ENCODE measurements around the gene ATP2B2. TPM values are rescaled to one million over a fixed set of nuclear protein-coding genes. Genes with fewer than 3 reads are reported as not detected.
A peak's percentile ranks its signal among the peaks of the same experiment; 100 is the strongest.
"Not testable (repeated sequence)": the region's sequence is repeated elsewhere in the genome, so short reads cannot be mapped to it uniquely, and the experiment has no call there.

The ATP2B2 gene
- total RNA-seq, 1 donor from 2014 or later: 3.7 TPM

- H3K36me3 ChIP-seq (ENCODE audit: control insufficient read depth in 3 of 3, insufficient read depth in 3 of 3, low read length in 3 of 3): peaks cover 51 to 85% (median 65%) of the 10 kb centered on the region in 3 donors
- no peaks in the 10 kb centered on the region for H3K9me3 ChIP-seq (ENCODE audit: control insufficient read depth in 3 of 3, low read length in 3 of 3)
- H3K4me1 ChIP-seq (ENCODE audit: control insufficient read depth in 3 of 3, insufficient read depth in 3 of 3, low read length in 3 of 3): peaks cover 0 to 7% (median 4%) of the 10 kb centered on the region in 3 donors
- no peak overlapping the region for H3K27ac ChIP-seq (ENCODE audit: low read depth, low read length)
- no peak overlapping the region for H3K4me3 ChIP-seq (ENCODE audit: low read length in 3 of 3)
- H3K9ac ChIP-seq (ENCODE audit: low read depth in 1 of 3, low read length in 3 of 3): no peak overlapping the region
- no peaks in the 10 kb centered on the region for H3K27me3 ChIP-seq (ENCODE audit: control insufficient read depth in 3 of 3, insufficient read depth in 3 of 3, low read length in 3 of 3)
Observed at GRCh38 chr3:10304905-10305304, 200.5 kb downstream of the ATP2B2 start.

GRCh38 chr3:10303785-10304184, 201.6 kb downstream of the ATP2B2 start:
- no peak overlapping the region for H3K4me3 ChIP-seq (ENCODE audit: low read length in 3 of 3)
- H3K4me1 ChIP-seq (ENCODE audit: control insufficient read depth in 3 of 3, insufficient read depth in 3 of 3, low read length in 3 of 3): peaks cover 0 to 7% (median 4%) of the 10 kb centered on the region in 3 donors
- H3K27me3 ChIP-seq (ENCODE audit: control insufficient read depth in 3 of 3, insufficient read depth in 3 of 3, low read length in 3 of 3): no peaks in the 10 kb centered on the region
- H3K36me3 ChIP-seq (ENCODE audit: control insufficient read depth in 3 of 3, insufficient read depth in 3 of 3, low read length in 3 of 3): peaks cover 53 to 82% (median 72%) of the 10 kb centered on the region in 3 donors
- H3K27ac ChIP-seq (ENCODE audit: low read depth, low read length): no peak overlapping the region
- no peak overlapping the region for H3K9ac ChIP-seq (ENCODE audit: low read depth in 1 of 3, low read length in 3 of 3)
- H3K9me3 ChIP-seq (ENCODE audit: control insufficient read depth in 3 of 3, low read length in 3 of 3): no peaks in the 10 kb centered on the region

GRCh38 chr3:10303105-10303504, 202.3 kb downstream of the ATP2B2 start:
- Histone ChIP-seq H3K36me3 (ENCODE audit: control insufficient read depth in 3 of 3, insufficient read depth in 3 of 3, low read length in 3 of 3) (peaks cover 53 to 80% (median 68%) of the 10 kb centered on the region in 3 donors), H3K9ac (ENCODE audit: low read depth in 1 of 3, low read length in 3 of 3) (no peak overlapping the region), H3K9me3 (ENCODE audit: control insufficient read depth in 3 of 3, low read length in 3 of 3) (no peaks in the 10 kb centered on the region), H3K4me1 (ENCODE audit: control insufficient read depth in 3 of 3, insufficient read depth in 3 of 3, low read length in 3 of 3) (peaks cover 0 to 7% (median 4%) of the 10 kb centered on the region in 3 donors), H3K27me3 (ENCODE audit: control insufficient read depth in 3 of 3, insufficient read depth in 3 of 3, low read length in 3 of 3) (no peaks in the 10 kb centered on the region), H3K27ac (ENCODE audit: low read depth, low read length) (no peak overlapping the region), H3K4me3 (ENCODE audit: low read length in 3 of 3) (no peak overlapping the region)

DNA sequence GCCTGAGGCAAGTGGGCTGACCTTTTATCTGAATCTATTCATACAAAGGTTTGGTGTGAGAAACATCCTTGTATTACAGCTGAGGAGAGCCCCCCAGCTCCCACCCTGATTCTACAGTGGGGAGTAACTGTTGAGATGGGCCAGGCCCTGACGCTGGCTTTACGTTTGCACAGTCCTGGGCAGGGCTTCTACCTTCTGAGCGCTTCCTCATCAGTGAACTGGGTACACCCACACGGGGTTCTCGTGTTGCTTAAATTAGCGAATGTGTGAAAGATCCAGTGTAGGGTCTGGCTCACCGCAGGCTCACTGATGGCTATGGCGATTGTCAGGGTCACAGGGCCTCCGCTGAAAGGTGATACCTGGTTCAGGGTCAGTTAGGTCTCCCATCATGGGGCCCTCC, 205.3 kb downstream of the ATP2B2 start:
- H3K27ac ChIP-seq (ENCODE audit: low read depth, low read length): no peak overlapping the region
- H3K4me3 ChIP-seq (ENCODE audit: low read length in 3 of 3): no peak overlapping the region
- peaks cover 0 to 1% (median under 1%) of the 10 kb centered on the region in 3 donors for H3K4me1 ChIP-seq (ENCODE audit: control insufficient read depth in 3 of 3, insufficient read depth in 3 of 3, low read length in 3 of 3)
- no peak overlapping the region for H3K9ac ChIP-seq (ENCODE audit: low read depth in 1 of 3, low read length in 3 of 3)
- H3K27me3 ChIP-seq (ENCODE audit: control insufficient read depth in 3 of 3, insufficient read depth in 3 of 3, low read length in 3 of 3): no peaks in the 10 kb centered on the region
- H3K9me3 ChIP-seq (ENCODE audit: control insufficient read depth in 3 of 3, low read length in 3 of 3): no peaks in the 10 kb centered on the region
- peaks cover 49 to 54% (median 54%) of the 10 kb centered on the region in 3 donors for H3K36me3 ChIP-seq (ENCODE audit: control insufficient read depth in 3 of 3, insufficient read depth in 3 of 3, low read length in 3 of 3)

GRCh38 chr3:10299679-10300078, 205.7 kb downstream of the ATP2B2 start:
- Histone ChIP-seq H3K9ac (ENCODE audit: low read depth in 1 of 3, low read length in 3 of 3) (peak overlapping the region in 2 of 3 donors; percentile 13 to 23), H3K4me1 (ENCODE audit: control insufficient read depth in 3 of 3, insufficient read depth in 3 of 3, low read length in 3 of 3) (no peaks in the 10 kb centered on the region), H3K9me3 (ENCODE audit: control insufficient read depth in 3 of 3, low read length in 3 of 3) (no peaks in the 10 kb centered on the region), H3K36me3 (ENCODE audit: control insufficient read depth in 3 of 3, insufficient read depth in 3 of 3, low read length in 3 of 3) (peaks cover 45 to 50% (median 50%) of the 10 kb centered on the region in 3 donors), H3K27ac (ENCODE audit: low read depth, low read length) (no peak overlapping the region), H3K27me3 (ENCODE audit: control insufficient read depth in 3 of 3, insufficient read depth in 3 of 3, low read length in 3 of 3) (no peaks in the 10 kb centered on the region), H3K4me3 (ENCODE audit: low read length in 3 of 3) (no peak overlapping the region)

- Histone ChIP-seq H3K27ac (ENCODE audit: low read depth, low read length) (no peak overlapping the region), H3K27me3 (ENCODE audit: control insufficient read depth in 3 of 3, insufficient read depth in 3 of 3, low read length in 3 of 3) (no peaks in the 10 kb centered on the region), H3K9me3 (ENCODE audit: control insufficient read depth in 3 of 3, low read length in 3 of 3) (no peaks in the 10 kb centered on the region), H3K36me3 (ENCODE audit: control insufficient read depth in 3 of 3, insufficient read depth in 3 of 3, low read length in 3 of 3) (peaks cover 40 to 45% (median 45%) of the 10 kb centered on the region in 3 donors), H3K9ac (ENCODE audit: low read depth in 1 of 3, low read length in 3 of 3) (peak overlapping the region in 1 of 3 donors; percentile 23), H3K4me1 (ENCODE audit: control insufficient read depth in 3 of 3, insufficient read depth in 3 of 3, low read length in 3 of 3) (no peaks in the 10 kb centered on the region), H3K4me3 (ENCODE audit: low read length in 3 of 3) (no peak overlapping the region)
Observed at GRCh38 chr3:10299175-10299574, 206.2 kb downstream of the ATP2B2 start.

GRCh38 chr3:10298064-10298463, 207.3 kb downstream of the ATP2B2 start:
- H3K4me3 ChIP-seq (ENCODE audit: low read length in 3 of 3); H3K27me3 ChIP-seq (ENCODE audit: control insufficient read depth in 3 of 3, insufficient read depth in 3 of 3, low read length in 3 of 3); H3K9ac ChIP-seq (ENCODE audit: low read depth in 1 of 3, low read length in 3 of 3); H3K4me1 ChIP-seq (ENCODE audit: control insufficient read depth in 3 of 3, insufficient read depth in 3 of 3, low read length in 3 of 3); H3K27ac ChIP-seq (ENCODE audit: low read depth, low read length); H3K9me3 ChIP-seq (ENCODE audit: control insufficient read depth in 3 of 3, low read length in 3 of 3): not testable (repeated sequence)
- H3K36me3 ChIP-seq (ENCODE audit: control insufficient read depth in 3 of 3, insufficient read depth in 3 of 3, low read length in 3 of 3): peaks cover 29 to 34% (median 33%) of the 10 kb centered on the region in 3 donors

- H3K36me3 ChIP-seq (ENCODE audit: control insufficient read depth in 3 of 3, insufficient read depth in 3 of 3, low read length in 3 of 3): peaks cover 8 to 9% (median 8%) of the 10 kb centered on the region in 3 donors
- peaks cover 0 to 9% (median 0%) of the 10 kb centered on the region in 3 donors for H3K4me1 ChIP-seq (ENCODE audit: control insufficient read depth in 3 of 3, insufficient read depth in 3 of 3, low read length in 3 of 3)
- H3K4me3 ChIP-seq (ENCODE audit: low read length in 3 of 3): no peak overlapping the region
- H3K9ac ChIP-seq (ENCODE audit: low read depth in 1 of 3, low read length in 3 of 3): no peak overlapping the region
- H3K9me3 ChIP-seq (ENCODE audit: control insufficient read depth in 3 of 3, low read length in 3 of 3): no peaks in the 10 kb centered on the region
- H3K27ac ChIP-seq (ENCODE audit: low read depth, low read length): no peak overlapping the region
- H3K27me3 ChIP-seq (ENCODE audit: control insufficient read depth in 3 of 3, insufficient read depth in 3 of 3, low read length in 3 of 3): no peaks in the 10 kb centered on the region
Observed at GRCh38 chr3:10294030-10294586, 211.3 kb downstream of the ATP2B2 start.

DNA sequence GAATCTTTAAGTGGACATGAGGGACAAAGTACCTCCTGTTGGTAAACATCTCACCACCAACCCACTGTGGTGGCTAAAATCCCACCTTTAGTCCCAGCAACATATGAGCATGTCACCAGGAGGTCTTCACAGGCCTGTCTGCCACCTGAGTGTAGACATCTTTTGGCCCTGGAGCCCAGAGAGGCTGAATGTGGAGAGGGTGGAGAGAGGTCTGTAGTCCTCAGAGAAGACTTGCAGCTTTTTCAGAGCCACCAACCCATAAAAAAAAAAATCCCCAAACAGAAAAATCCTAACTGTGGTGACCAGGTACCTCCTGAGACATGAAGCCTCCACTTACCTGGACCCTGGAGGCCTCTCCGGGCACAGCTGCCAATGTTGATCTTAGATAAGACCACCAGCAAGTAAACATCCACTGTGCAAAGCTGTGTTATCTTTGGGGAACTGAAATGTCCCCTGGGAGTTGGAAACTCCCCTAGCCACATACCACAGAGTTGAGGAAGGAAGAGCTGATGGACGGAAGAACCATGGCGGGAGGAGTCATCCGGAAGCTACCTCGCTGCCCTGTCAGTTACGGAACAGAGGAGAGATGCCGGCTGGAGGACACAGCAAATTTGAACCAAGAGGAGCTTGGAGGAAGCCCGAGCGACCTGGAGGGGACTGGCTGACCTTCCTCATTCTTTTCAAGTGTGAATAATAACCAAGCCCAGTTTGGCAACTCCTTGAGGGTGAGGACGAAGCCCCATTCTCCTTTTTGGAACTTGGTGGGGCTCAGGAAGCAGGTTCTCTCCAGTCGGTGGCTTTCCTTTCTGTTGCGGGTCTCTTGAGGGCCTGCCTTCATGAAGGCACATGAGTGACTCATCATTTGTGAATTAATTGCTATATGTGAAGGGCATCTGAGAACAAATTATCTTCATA, 212.6 kb downstream of the ATP2B2 start, which contains the start of gene GHRL:
TSS of gene GHRL (minus strand) at position 443 of the 915 bp plus-strand sequence. CDS start 2,767 bp downstream, outside the sequence.
- H3K27ac ChIP-seq (ENCODE audit: low read depth, low read length): no peak within 1 kb of the TSS
- H3K36me3 ChIP-seq (ENCODE audit: control insufficient read depth in 3 of 3, insufficient read depth in 3 of 3, low read length in 3 of 3): peaks cover 15 to 22% (median 18%) of the 10 kb centered on the region in 3 donors
- H3K4me3 ChIP-seq (ENCODE audit: low read length in 3 of 3): no peak within 1 kb of the TSS
- no peaks in the 10 kb centered on the region for H3K27me3 ChIP-seq (ENCODE audit: control insufficient read depth in 3 of 3, insufficient read depth in 3 of 3, low read length in 3 of 3)
- H3K4me1 ChIP-seq (ENCODE audit: control insufficient read depth in 3 of 3, insufficient read depth in 3 of 3, low read length in 3 of 3): peaks cover 0 to 9% (median 0%) of the 10 kb centered on the region in 3 donors
- H3K9me3 ChIP-seq (ENCODE audit: control insufficient read depth in 3 of 3, low read length in 3 of 3): no peaks in the 10 kb centered on the region
- H3K9ac ChIP-seq (ENCODE audit: low read depth in 1 of 3, low read length in 3 of 3): no peak within 1 kb of the TSS

DNA sequence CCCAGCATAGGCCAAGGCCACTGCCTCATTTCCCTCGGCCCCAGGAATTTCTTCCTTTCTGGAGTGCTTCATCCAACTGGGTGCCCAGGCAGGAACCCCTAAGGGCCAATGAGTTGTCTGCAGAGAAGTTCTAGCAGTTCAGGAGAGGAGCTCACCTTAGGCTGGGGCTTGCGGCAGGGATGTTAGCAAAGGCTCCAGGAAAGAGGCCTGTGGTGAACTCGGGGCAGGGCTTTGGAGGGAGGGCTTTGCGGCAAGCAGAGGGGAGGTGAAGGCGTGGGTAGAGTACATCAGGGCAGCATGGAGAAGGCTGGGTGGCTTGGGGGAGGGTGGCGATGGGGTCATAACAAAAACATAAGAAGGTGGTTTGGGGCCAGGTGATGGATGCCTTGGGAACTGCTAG, 213.7 kb downstream of the ATP2B2 start:
- no peaks in the 10 kb centered on the region for H3K27me3 ChIP-seq (ENCODE audit: control insufficient read depth in 3 of 3, insufficient read depth in 3 of 3, low read length in 3 of 3)
- no peak overlapping the region for H3K9ac ChIP-seq (ENCODE audit: low read depth in 1 of 3, low read length in 3 of 3)
- H3K27ac ChIP-seq (ENCODE audit: low read depth, low read length): no peak overlapping the region
- no peaks in the 10 kb centered on the region for H3K9me3 ChIP-seq (ENCODE audit: control insufficient read depth in 3 of 3, low read length in 3 of 3)
- no peak overlapping the region for H3K4me3 ChIP-seq (ENCODE audit: low read length in 3 of 3)
- H3K4me1 ChIP-seq (ENCODE audit: control insufficient read depth in 3 of 3, insufficient read depth in 3 of 3, low read length in 3 of 3): peaks cover 0 to 9% (median 0%) of the 10 kb centered on the region in 3 donors
- H3K36me3 ChIP-seq (ENCODE audit: control insufficient read depth in 3 of 3, insufficient read depth in 3 of 3, low read length in 3 of 3): peaks cover 18 to 30% (median 19%) of the 10 kb centered on the region in 3 donors
